Smooth muscle cell (in vitro differentiated cells): ENCODE measurements around the gene MBTPS1. TPM values are rescaled to one million over a fixed set of nuclear protein-coding genes. Genes with fewer than 3 reads are reported as not detected.
"Not testable (repeated sequence)": the region's sequence is repeated elsewhere in the genome, so short reads cannot be mapped to it uniquely, and the experiment has no call there.

Experiments used
- DNase-seq: peaks from one replicate; lab custom pipeline; 2025; ENCODE audit not compliant: unreplicated experiment; lab: John Stamatoyannopoulos, UW
- H2AFZ ChIP-seq: fragments of 200-600 bp; sonication (generic); 2 replicates; pipeline ENCODE4 v1.6.0; 2016; ENCODE audit warnings: antibody characterized with exemption, low read depth, mild to moderate bottlenecking
- H3F3A ChIP-seq: fragments of 200-600 bp; sonication (generic); 2 replicates; pipeline ENCODE4 v1.6.0; 2017; ENCODE audit warnings: antibody characterized with exemption, low read depth
- H3K27ac ChIP-seq: fragments of 200-600 bp; sonication (generic); 2 replicates; pipeline ENCODE4 v1.5.1; 2016; ENCODE audit warnings: low read depth, mild to moderate bottlenecking
- H3K27me3 ChIP-seq: fragments of 200-600 bp; sonication (generic); 2 replicates; pipeline ENCODE4 v1.6.1; 2016; ENCODE audit warnings: low read depth, mild to moderate bottlenecking
- H3K36me3 ChIP-seq: fragments of 200-600 bp; sonication (generic); 2 replicates; pipeline ENCODE4 v1.5.1; 2016; ENCODE audit warnings: low read depth
- H3K4me1 ChIP-seq: fragments of 200-600 bp; sonication (generic); 2 replicates; pipeline ENCODE4 v1.5.1; 2016; ENCODE audit warnings: low read depth
- H3K4me2 ChIP-seq: fragments of 200-600 bp; sonication (generic); 2 replicates; pipeline ENCODE4 v1.6.0; 2016; ENCODE audit warnings: mild to moderate bottlenecking
- H3K4me3 ChIP-seq: fragments of 200-600 bp; sonication (generic); 2 replicates; pipeline ENCODE4 v1.5.1; 2016; ENCODE audit warnings: mild to moderate bottlenecking
- H3K79me2 ChIP-seq: fragments of 200-600 bp; sonication (generic); 2 replicates; pipeline ENCODE4 v1.6.0; 2016; ENCODE audit warnings: low read depth, mild to moderate bottlenecking
- H3K9ac ChIP-seq: fragments of 200-600 bp; sonication (generic); 2 replicates; pipeline ENCODE4 v1.6.0; 2016; ENCODE audit warnings: low read depth
- H3K9me3 ChIP-seq: fragments of 200-600 bp; sonication (generic); replicated peaks from 2 replicates; pipeline ENCODE4 v1.5.1; 2016; ENCODE audit warnings: low read depth
- H4K20me1 ChIP-seq: fragments of 200-600 bp; sonication (generic); 2 replicates; pipeline ENCODE4 v1.6.0; 2016; ENCODE audit warnings: low read depth
- CTCF ChIP-seq: fragments of 200-600 bp; sonication (generic); IDR thresholded peaks from 2 replicates; pipeline ENCODE4 v1.5.1; 2017; ENCODE audit warnings: borderline replicate concordance, mild to moderate bottlenecking, antibody characterized with exemption; ENCODE audit not compliant: insufficient read depth, poor library complexity, severe bottlenecking
- WGBS: methylation state at CpG from one replicate; pipeline ENCODE4 v1.1.7; 2016; ENCODE audit warnings: low lambda C conversion rate; 5-methylcytosine and 5-hydroxymethylcytosine counted together
- polyA plus RNA-seq: library from polyadenylated mRNA; unstranded; fragments of >200 nt; fragmentation: Nextera tagmentation; extraction: Ambion mirVana; gene quantifications from 2 replicates; pipeline ENCODE4 v1.2.1, GENCODE V29; 2016
- total RNA-seq: library from RNA; depleted of rRNA; stranded (reverse); fragments of >200 nt; gene quantifications from 2 replicates; pipeline ENCODE4 v1.2.3, GENCODE V29; 2014

Gene MBTPS1
- total and polyA plus RNA-seq, 2 experiments from 2014 or later: 51.9 to 68.9 TPM

GRCh38 chr16:84119368-84119767 lies 2.6 kb upstream of the MBTPS1 start:
- peaks cover 1% of the 10 kb centered on the region for H3K36me3 ChIP-seq
- peaks cover 5% of the 10 kb centered on the region for H3F3A ChIP-seq
- H3K4me3 ChIP-seq: no peak overlapping the region
- no peak for TF ChIP-seq CTCF
- no peak overlapping the region for H2AFZ ChIP-seq
- H4K20me1 ChIP-seq: no peaks in the 10 kb centered on the region
- 86% methylated on average over 13 of the region's 13 CpGs for WGBS
- H3K4me2 ChIP-seq: no peak overlapping the region
- peaks cover 20% of the 10 kb centered on the region for H3K79me2 ChIP-seq
- no peak overlapping the region for H3K27ac ChIP-seq
- H3K4me1 ChIP-seq: peaks cover 9% of the 10 kb centered on the region
- H3K9me3 ChIP-seq: no peaks in the 10 kb centered on the region
- H3K9ac ChIP-seq: no peak overlapping the region
- DNase-seq: no peak
- H3K27me3 ChIP-seq: no peaks in the 10 kb centered on the region

GRCh38 chr16:84118315-84118714 lies 1.6 kb upstream of the MBTPS1 start:
- not testable (repeated sequence) for H3K4me3 ChIP-seq, H3K9ac ChIP-seq, H3K4me2 ChIP-seq, H4K20me1 ChIP-seq, H3K4me1 ChIP-seq, H3K27ac ChIP-seq, H3K9me3 ChIP-seq, H2AFZ ChIP-seq, H3F3A ChIP-seq, H3K36me3 ChIP-seq, H3K27me3 ChIP-seq, DNase-seq
- peaks cover 30% of the 10 kb centered on the region for H3K79me2 ChIP-seq
- 92% methylated on average over 5 of the region's 5 CpGs for WGBS

- Histone ChIP-seq H3K79me2 (peaks cover 38% of the 10 kb centered on the region), H3K9me3 (no peaks in the 10 kb centered on the region), H2AFZ (peak overlapping the region; percentile 88), H3K27me3 (no peaks in the 10 kb centered on the region), H3K4me2 (peak overlapping the region; percentile 94), H3K27ac (peak overlapping the region; percentile 90), H3K4me3 (peak overlapping the region; percentile 77), H3K9ac (peak overlapping the region; percentile 94), H3F3A (peaks cover 5% of the 10 kb centered on the region), H4K20me1 (peaks cover 7% of the 10 kb centered on the region), H3K4me1 (peaks cover 9% of the 10 kb centered on the region), H3K36me3 (no peaks in the 10 kb centered on the region)
- 10% methylated on average over 12 of the region's 12 CpGs for WGBS
- TF ChIP-seq CTCF: no peak
- DNase-seq: no peak
Measured at GRCh38 chr16:84117494-84117843, 727 bp upstream of the MBTPS1 start.

- no peak for DNase-seq
- WGBS: 1% methylated on average over 55 of the region's 57 CpGs
- peaks cover 5% of the 10 kb centered on the region for H3F3A ChIP-seq
Measured at GRCh38 chr16:84115919-84116719, 623 bp downstream of the MBTPS1 start.

GRCh38 chr16:84111949-84112348 lies 4.8 kb downstream of the MBTPS1 start:
- not testable (repeated sequence) for H3K27ac ChIP-seq, H3K9me3 ChIP-seq, H3K4me1 ChIP-seq, H2AFZ ChIP-seq, H3F3A ChIP-seq, H3K4me2 ChIP-seq, H3K4me3 ChIP-seq, H3K36me3 ChIP-seq, DNase-seq, H3K27me3 ChIP-seq, H3K9ac ChIP-seq
- Histone ChIP-seq H3K79me2 (peaks cover 90% of the 10 kb centered on the region), H4K20me1 (peaks cover 58% of the 10 kb centered on the region)
- WGBS: 87% methylated on average over 3 of the region's 3 CpGs

More at GRCh38 chr16:84115919-84116719, 623 bp downstream of the MBTPS1 start:
- H3K4me2 ChIP-seq: peak overlapping the region; percentile 94
- peaks cover 51% of the 10 kb centered on the region for H3K79me2 ChIP-seq
- TF ChIP-seq CTCF: peak; percentile 49
- peak overlapping the region; percentile 90 for H3K27ac ChIP-seq
- H3K4me3 ChIP-seq: peak overlapping the region; percentile 77
- no peaks in the 10 kb centered on the region for H3K27me3 ChIP-seq
- H3K4me1 ChIP-seq: peaks cover 9% of the 10 kb centered on the region
- H4K20me1 ChIP-seq: peaks cover 16% of the 10 kb centered on the region
- no peaks in the 10 kb centered on the region for H3K36me3 ChIP-seq
- no peaks in the 10 kb centered on the region for H3K9me3 ChIP-seq
- H3K9ac ChIP-seq: peak overlapping the region; percentile 94
- H2AFZ ChIP-seq: peak overlapping the region; percentile 63
